K562 (cell line): ENCODE results near the gene OGN. TPM values are rescaled to one million over a fixed set of nuclear protein-coding genes. Genes with fewer than 3 reads are reported as not detected.

Experiments used
- ATAC-seq: fragments of 200-7000 bp; cut with Tn5 transposase; 3 replicates; pipeline ENCODE4 v1.9.1; 2020; ENCODE audit warnings: moderate library complexity
- BruUV-seq: library from RNA; stranded (reverse); fragments of 400-500 nt; replicated peaks from 2 replicates; lab custom pipeline; 2021; lab: Mats Ljungman, UMichigan
- CTCF ChIA-PET: fragments of 300-600 bp; formaldehyde crosslinking; extraction: SDS; loops from one replicate; lab custom pipeline; 2021; ENCODE audit warnings: low intra/inter-chr PET ratio; lab: Yijun Ruan, JAX
- POLR2A ChIA-PET: fragments of 300-600, 350-650 bp; sonication (Branson Sonifier 250); formaldehyde crosslinking; extraction: SDS; loops from one replicate; lab custom pipeline; 2021; ENCODE audit warnings: antibody characterized with exemption, inconsistent platforms; lab: Yijun Ruan, JAX
- DNase-seq, 4 experiments: peaks; one replicate each; pipeline versions ENCODE4 v3.0.0 to v3.0.0-alpha.2; 2011 to 2018; ENCODE audit warnings: low spot score in 3 of 4, mixed read lengths in 3 of 4; ENCODE audit errors: extremely low read depth in 1 of 4
- FAIRE-seq: peaks from 2 replicates; lab custom pipeline; 2011; peaks lifted over from hg19 to GRCh38; lab: Jason Lieb, UNC
- H2AFZ ChIP-seq: 2 replicates; pipeline ENCODE4 v1.6.0; 2011; ENCODE audit warnings: low read depth, low read length, control low read depth, inconsistent platforms
- H3K27ac ChIP-seq: fragments of 200-600 bp; 3 replicates; pipeline ENCODE4 v1.8.0; 2011; ENCODE audit warnings: low read depth, mild to moderate bottlenecking, control low read depth, inconsistent platforms, low read length, moderate library complexity, mixed read lengths; ENCODE audit errors: extremely low read depth
- H3K27me3 ChIP-seq, 2 experiments: fragments of 300-600 bp in 1 of 2; 2 replicates in 1 of 2; 3 replicates in 1 of 2; pipeline versions ENCODE4 v1.6.0 to v1.8.0; 2011; ENCODE audit warnings: inconsistent platforms in 2 of 2, low read length in 2 of 2, mild to moderate bottlenecking in 1 of 2, mixed read lengths in 1 of 2, moderate library complexity in 1 of 2; ENCODE audit not compliant: control insufficient read depth in 2 of 2, insufficient read depth in 2 of 2
- H3K36me3 ChIP-seq: fragments of 300-600 bp; 3 replicates; pipeline ENCODE4 v1.8.0; 2011; ENCODE audit warnings: mild to moderate bottlenecking, low read length, inconsistent platforms; ENCODE audit not compliant: control insufficient read depth, insufficient read depth
- H3K4me1 ChIP-seq, 2 experiments: fragments of 200-600 bp in 1 of 2; replicated peaks in 1 of 2; 2 replicates in 1 of 2; 3 replicates in 1 of 2; pipeline versions ENCODE4 v1.5.1 to v1.8.0; 2011; ENCODE audit warnings: inconsistent platforms in 2 of 2, low read length in 2 of 2, mild to moderate bottlenecking in 1 of 2, mixed read lengths in 1 of 2, moderate library complexity in 1 of 2; ENCODE audit not compliant: control insufficient read depth in 2 of 2, insufficient read depth in 2 of 2
- H3K4me2 ChIP-seq: 2 replicates; pipeline ENCODE4 v1.6.1; 2011; ENCODE audit warnings: low read length, control low read depth, inconsistent platforms, mixed read lengths; ENCODE audit not compliant: insufficient read depth
- H3K4me3 ChIP-seq: fragments of 200-600 bp; sonication (generic), shearing (Covaris generic); 2 replicates; pipeline ENCODE4 v1.5.1; 2016; ENCODE audit warnings: control low read depth, inconsistent platforms
- H3K79me2 ChIP-seq: fragments of 200-600 bp; 3 replicates; pipeline ENCODE4 v1.8.0; 2011; ENCODE audit warnings: low read length, inconsistent platforms; ENCODE audit not compliant: control insufficient read depth, insufficient read depth
- H3K9ac ChIP-seq, 2 experiments: 2 replicates each; pipeline versions ENCODE4 v1.6.0 to v1.6.1; 2011; ENCODE audit warnings: low read depth in 2 of 2, low read length in 2 of 2, control low read depth in 1 of 2, inconsistent platforms in 1 of 2, mild to moderate bottlenecking in 1 of 2, mixed read lengths in 1 of 2; ENCODE audit not compliant: insufficient read depth in 1 of 2
- H3K9me1 ChIP-seq: one replicate; pipeline ENCODE4 v1.6.0; 2011; ENCODE audit warnings: inconsistent platforms, mild to moderate bottlenecking, low read length, moderate library complexity; ENCODE audit not compliant: control insufficient read depth, insufficient read depth
- H3K9me3 ChIP-seq: replicated peaks from 2 replicates; pipeline ENCODE4 v1.5.1; 2011; ENCODE audit warnings: low read depth, low read length, inconsistent platforms; ENCODE audit not compliant: control insufficient read depth, insufficient read depth
- H4K20me1 ChIP-seq: replicated peaks from 2 replicates; pipeline ENCODE4 v1.6.1; 2011; ENCODE audit warnings: low read length, inconsistent platforms, mixed read lengths; ENCODE audit not compliant: control insufficient read depth, insufficient read depth
- HNRNPH1 ChIP-seq: fragments of 200-400 bp; formaldehyde crosslinking; optimal IDR thresholded peaks from 2 replicates; pipeline ENCODE3; 2017; ENCODE audit warnings: low read depth, mild to moderate bottlenecking, low read length, moderate library complexity
- MEIS2 ChIP-seq: fragments of 450-650 bp; IDR thresholded peaks from 2 replicates; pipeline ENCODE4 v1.6.1; 2014; ENCODE audit warnings: mild to moderate bottlenecking; ENCODE audit not compliant: partially characterized antibody
- NFIC ChIP-seq: fragments of 450-650 bp; IDR thresholded peaks from 2 replicates; pipeline ENCODE4 v1.6.1; 2017; ENCODE audit warnings: mild to moderate bottlenecking, inconsistent platforms
- SMARCB1 ChIP-seq: IDR thresholded peaks from 2 replicates; pipeline ENCODE4 v1.6.1; 2011; ENCODE audit warnings: improper control_type of control experiment, low read depth; ENCODE audit not compliant: insufficient read length
- ZNF436 ChIP-seq: fragments of 250-450, 450-650 bp; sonication (Bioruptor Pico); formaldehyde crosslinking; IDR thresholded peaks from 2 replicates; pipeline ENCODE4 v1.7.0; 2020; ENCODE audit warnings: mild to moderate bottlenecking
- ZNF717 ChIP-seq: fragments of 250-450 bp; sonication (Bioruptor Pico); IDR thresholded peaks from 2 replicates; pipeline ENCODE4 v1.5.0; 2021
- WGBS: fragments of 100-300 bp; shearing (Covaris generic); methylation state at CpG from one replicate; pipeline ENCODE4 v1.1.6; 2016; ENCODE audit warnings: low coverage, mixed read lengths; ENCODE audit not compliant: insufficient coverage; ENCODE audit errors: missing lambda C conversion rate; 5-methylcytosine and 5-hydroxymethylcytosine counted together
- in situ Hi-C: fragments of 300-500 bp; cut with MboI; formaldehyde crosslinking; loops from 4 replicates; pipeline ENCODE4 v1.15.0; 2018; ENCODE audit warnings: inconsistent platforms, mixed read lengths
- intact Hi-C: fragments of 100-400 bp; cut with micrococcal nuclease; formaldehyde crosslinking; loops from 2 replicates; pipeline ENCODE4 v1.14.2; 2022
- polyA plus RNA-seq, 8 experiments: library from polyadenylated mRNA; depleted of rRNA in 4 of 8; stranded (reverse) in 5 of 8; unstranded in 3 of 8; fragments of >200 nt; fragmentation: Nextera tagmentation in 2 of 8; fragmentation: Illumina TruSeq in 1 of 8; extraction: Ambion mirVana in 2 of 8; extraction: Trizol in 1 of 8; gene quantifications; 2 replicates each; pipeline versions ENCODE4 v1.2.1 to v1.2.3, GENCODE V29; 2011 to 2014; ENCODE audit warnings: inconsistent platforms in 1 of 8, missing spikeins in 1 of 8
- total RNA-seq, 7 experiments: library from RNA; depleted of rRNA in 6 of 7; stranded (reverse); fragments of >200 nt in 6 of 7; fragmentation: Illumina TruSeq in 2 of 7; extraction: Trizol in 2 of 7; gene quantifications; 2 replicates each; pipeline versions ENCODE4 v1.2.1 to v1.2.3, GENCODE V29; 2011 to 2021; ENCODE audit warnings: low replicate concordance in 1 of 7
- TF ChIP-seq, protein P1 (sequence below): IDR thresholded peaks from 2 replicates; pipeline ENCODE4 v1.6.1; 2014; ENCODE audit warnings: antibody characterized with exemption

OGN gene
- total and polyA plus RNA-seq, 9 of the 15 experiments (the other 6 are each of a cell fraction or from before 2014, with no cell fraction given): 0.07 to 0.17 TPM; not detected in 7

DNA sequence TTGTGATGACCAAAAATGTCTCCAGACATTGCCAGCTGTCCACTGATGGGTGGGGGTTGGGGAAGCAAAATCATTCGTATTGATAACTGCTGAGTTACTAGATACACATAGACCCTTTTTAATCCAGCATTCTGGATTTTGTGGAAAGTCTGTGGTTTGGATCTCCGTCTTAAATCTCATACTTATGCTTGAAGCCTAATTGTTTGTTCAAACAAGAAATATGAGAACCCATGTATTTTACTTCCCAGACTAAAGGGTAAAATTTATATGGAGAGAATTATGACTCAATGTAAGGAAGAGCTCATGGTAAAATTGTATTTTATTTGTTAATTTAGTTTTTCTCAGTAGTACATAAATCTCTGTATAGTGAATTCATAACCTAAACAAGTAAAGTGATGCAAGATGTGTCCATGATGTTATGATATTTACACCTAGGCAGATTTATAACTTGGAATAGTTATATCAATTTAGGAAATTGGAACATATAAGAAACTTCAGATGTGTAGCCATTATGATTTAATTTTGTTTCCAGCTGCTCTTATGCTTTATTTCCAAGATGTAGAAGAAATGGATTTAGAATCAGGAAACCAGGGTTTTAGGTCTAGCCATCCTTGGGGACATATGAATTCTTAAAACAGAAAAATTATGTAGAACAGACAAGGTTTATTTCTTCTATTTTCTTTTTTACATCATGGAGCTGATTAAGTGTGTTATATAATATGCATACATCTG lies 4.5 kb upstream of the OGN start:
- WGBS: 61% methylated on average over 2 of the region's 2 CpGs
- POLR2A ChIA-PET: no interaction called here
- CTCF ChIA-PET: no interaction called here

More for the DNA sequence above, 4.5 kb upstream of the OGN start:
- H3K36me3 ChIP-seq: no peaks in the 10 kb centered on the region
- H2AFZ ChIP-seq: no peak overlapping the region
- H3K9ac ChIP-seq: no peak overlapping the region
- ATAC-seq (no peak), FAIRE-seq (no peak), DNase-seq (no peak)
- no peak overlapping the region for H3K27ac ChIP-seq
- H3K9me3 ChIP-seq: no peaks in the 10 kb centered on the region
- in situ Hi-C loops (no loop called here), intact Hi-C loops (no loop called here)
- no peak overlapping the region for H3K4me2 ChIP-seq
- no peak overlapping the region for H3K4me3 ChIP-seq
- BruUV-seq: no TSS peak
- no peaks in the 10 kb centered on the region for H4K20me1 ChIP-seq
- H3K27me3 ChIP-seq: no peaks in the 10 kb centered on the region
- no peaks in the 10 kb centered on the region for H3K9me1 ChIP-seq
- no peaks in the 10 kb centered on the region for H3K79me2 ChIP-seq
- TF ChIP-seq HNRNPH1 (no peak), NFIC (no peak), ZNF436 (CRISPR knock-in tag) (no peak), ZNF717 (CRISPR knock-in tag) (no peak), MEIS2 (no peak), SMARCB1 (no peak)
- TF ChIP-seq, protein P1, sequence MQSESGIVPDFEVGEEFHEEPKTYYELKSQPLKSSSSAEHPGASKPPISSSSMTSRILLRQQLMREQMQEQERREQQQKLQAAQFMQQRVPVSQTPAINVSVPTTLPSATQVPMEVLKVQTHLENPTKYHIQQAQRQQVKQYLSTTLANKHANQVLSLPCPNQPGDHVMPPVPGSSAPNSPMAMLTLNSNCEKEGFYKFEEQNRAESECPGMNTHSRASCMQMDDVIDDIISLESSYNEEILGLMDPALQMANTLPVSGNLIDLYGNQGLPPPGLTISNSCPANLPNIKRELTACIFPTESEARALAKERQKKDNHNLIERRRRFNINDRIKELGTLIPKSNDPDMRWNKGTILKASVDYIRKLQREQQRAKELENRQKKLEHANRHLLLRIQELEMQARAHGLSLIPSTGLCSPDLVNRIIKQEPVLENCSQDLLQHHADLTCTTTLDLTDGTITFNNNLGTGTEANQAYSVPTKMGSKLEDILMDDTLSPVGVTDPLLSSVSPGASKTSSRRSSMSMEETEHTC: no peak
- TF ChIP-seq, all 486 proteins: peak for 0
- peaks cover 0 to 11% of the 10 kb centered on the region in 2 experiments; a peak in 2 of 5 replicates for H3K4me1 ChIP-seq
